ENCODE results near the gene KRTAP19-7. TPM values are rescaled to one million over a fixed set of nuclear protein-coding genes. Genes with fewer than 3 reads are reported as not detected.

Gene KRTAP19-7
- total RNA-seq, 6 donors from 2014 or later = not detected

GRCh38 chr21:30567617-30568016, 6.5 kb upstream of the KRTAP19-7 start:
- Histone ChIP-seq H3K9me3 (no peaks in the 10 kb centered on the region), H3K36me3 (no peaks in the 10 kb centered on the region), H3K4me3 (no peak overlapping the region), H3K27ac (no peak overlapping the region), H3K27me3 (no peaks in the 10 kb centered on the region), H3K4me1 (no peaks in the 10 kb centered on the region)
- no peak for TF ChIP-seq EP300 (IDR thresholded peaks at IDR 0.05)
- no peak for TF ChIP-seq CTCF (IDR thresholded peaks at IDR 0.05)
- no peak for TF ChIP-seq POLR2A (IDR thresholded peaks at IDR 0.05)
- no peak for TF ChIP-seq POLR2AphosphoS5 (IDR thresholded peaks at IDR 0.05)
- DNase-seq (no peak), ATAC-seq (ENCODE audit: low FRiP score in 2 of 2) (no peak)

DNA sequence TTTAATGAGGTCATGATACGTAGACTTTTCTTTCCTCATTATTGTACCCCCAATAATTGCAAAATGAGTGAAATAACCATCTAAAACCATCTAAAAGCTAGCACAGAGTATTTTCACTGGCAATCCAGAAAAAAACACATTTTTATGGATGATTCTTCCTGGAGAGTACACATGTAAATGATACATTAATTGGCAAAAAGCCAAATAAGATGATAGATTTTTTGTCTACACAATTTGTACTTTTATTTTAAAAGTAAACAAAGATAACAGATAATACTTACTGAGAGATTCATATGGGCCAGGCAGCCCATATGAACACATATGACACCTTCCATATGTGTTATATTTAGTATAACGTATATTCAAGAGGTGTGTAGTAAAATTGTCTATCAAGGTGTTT, 2.5 kb upstream of the KRTAP19-7 start:
- H3K9me3 ChIP-seq = no peaks in the 10 kb centered on the region
- no peak overlapping the region for H3K4me3 ChIP-seq
- no peak for ATAC-seq (ENCODE audit: low FRiP score in 2 of 2)
- H3K4me1 ChIP-seq = no peaks in the 10 kb centered on the region
- no peak overlapping the region for H3K27ac ChIP-seq
- no peaks in the 10 kb centered on the region for H3K27me3 ChIP-seq
- H3K36me3 ChIP-seq = no peaks in the 10 kb centered on the region
- no peak for TF ChIP-seq CTCF (IDR thresholded peaks at IDR 0.05)
- no peak for DNase-seq
- WGBS, 2 donors = 81 to 85% methylated on average over 2 of the region's 2 CpGs

GRCh38 chr21:30563072-30563471, 2.0 kb upstream of the KRTAP19-7 start:
- no peak overlapping the region for H3K4me3 ChIP-seq
- 55 to 78% methylated on average over 6 of the region's 6 CpGs for WGBS, 2 donors
- H3K27ac ChIP-seq = no peak overlapping the region
- no peak for ATAC-seq (ENCODE audit: low FRiP score in 2 of 2)
- DNase-seq = no peak
- no peaks in the 10 kb centered on the region for H3K36me3 ChIP-seq
- no peaks in the 10 kb centered on the region for H3K9me3 ChIP-seq
- TF ChIP-seq POLR2A (IDR thresholded peaks at IDR 0.05) (no peak), POLR2AphosphoS5 (IDR thresholded peaks at IDR 0.05) (no peak), CTCF (IDR thresholded peaks at IDR 0.05) (no peak), EP300 (IDR thresholded peaks at IDR 0.05) (no peak)
- H3K27me3 ChIP-seq = no peaks in the 10 kb centered on the region
- no peaks in the 10 kb centered on the region for H3K4me1 ChIP-seq

DNA sequence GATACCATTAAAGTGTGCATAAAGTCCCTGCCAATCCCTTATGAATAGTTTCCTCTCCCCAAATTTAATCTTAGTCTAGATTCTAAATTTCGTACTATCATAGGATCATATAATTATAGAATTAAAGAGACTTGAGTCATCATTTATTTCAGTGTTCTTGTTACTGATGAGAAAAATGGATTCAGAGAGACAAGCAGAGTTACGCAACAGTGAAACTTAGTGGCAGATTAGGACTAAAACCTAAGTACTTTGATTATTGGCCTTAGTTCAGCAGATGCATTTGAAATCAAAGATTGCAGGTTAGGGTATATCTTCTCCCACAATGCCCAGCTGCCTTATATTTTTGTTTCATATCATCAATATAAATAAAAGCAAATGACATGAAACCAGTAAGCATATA, 843 bp upstream of the KRTAP19-7 start:
- Histone ChIP-seq H3K4me1 (no peaks in the 10 kb centered on the region), H3K27me3 (no peaks in the 10 kb centered on the region), H3K9me3 (no peaks in the 10 kb centered on the region), H3K27ac (no peak overlapping the region), H3K4me3 (no peak overlapping the region), H3K36me3 (no peaks in the 10 kb centered on the region)
- 79 to 83% methylated on average over 2 of the region's 2 CpGs for WGBS, 2 donors
- DNase-seq (no peak), ATAC-seq (ENCODE audit: low FRiP score in 2 of 2) (no peak)
- TF ChIP-seq CTCF (IDR thresholded peaks at IDR 0.05) (no peak), POLR2AphosphoS5 (IDR thresholded peaks at IDR 0.05) (no peak), POLR2A (IDR thresholded peaks at IDR 0.05) (no peak), EP300 (IDR thresholded peaks at IDR 0.05) (no peak)

GRCh38 chr21:30555095-30555494, 6.0 kb downstream of the KRTAP19-7 start:
- H3K4me1 ChIP-seq = no peaks in the 10 kb centered on the region
- no peaks in the 10 kb centered on the region for H3K9me3 ChIP-seq
- no peak overlapping the region for H3K4me3 ChIP-seq
- TF ChIP-seq CTCF (IDR thresholded peaks at IDR 0.05) (no peak), POLR2A (IDR thresholded peaks at IDR 0.05) (no peak), EP300 (IDR thresholded peaks at IDR 0.05) (no peak), POLR2AphosphoS5 (IDR thresholded peaks at IDR 0.05) (no peak)
- no peak overlapping the region for H3K27ac ChIP-seq
- no peaks in the 10 kb centered on the region for H3K27me3 ChIP-seq
- WGBS, 2 donors = 85 to 93% methylated on average over 2 of the region's 2 CpGs
- no peak for DNase-seq
- ATAC-seq (ENCODE audit: low FRiP score in 2 of 2) = no peak
- no peaks in the 10 kb centered on the region for H3K36me3 ChIP-seq

Measured in upper lobe of left lung (tissue), 6 donors.